Jurkat, Clone E6-1 (cell line): ENCODE data around the gene CYBB.

Source experiments
- DNase-seq: peaks from one replicate; pipeline ENCODE4 v3.0.0-alpha.2; 2011; ENCODE audit warnings: low read depth, low spot score
- H3K4me3 ChIP-seq: 2 replicates; pipeline ENCODE4 v1.5.1; 2011; ENCODE audit warnings: mild to moderate bottlenecking, low read length, control low read depth, moderate library complexity

The CYBB gene

GRCh38 chrX:37782359-37782758, 2.5 kb downstream of the CYBB start:
- H3K4me3 ChIP-seq, result no peak overlapping the region
- no peak for DNase-seq

- no peak for DNase-seq
- H3K4me3 ChIP-seq, result no peak overlapping the region
Observed at GRCh38 chrX:37783305-37783704, 3.4 kb downstream of the CYBB start.

GRCh38 chrX:37785569-37785968, 5.7 kb downstream of the CYBB start:
- H3K4me3 ChIP-seq, result no peak overlapping the region
- DNase-seq, result no peak

- DNase-seq, result no peak
- H3K4me3 ChIP-seq, result no peak overlapping the region
Observed at GRCh38 chrX:37786624-37787422, 7.0 kb downstream of the CYBB start.

GRCh38 chrX:37787423-37787869, 7.6 kb downstream of the CYBB start:
- H3K4me3 ChIP-seq, result no peak overlapping the region
- DNase-seq, result no peak

- DNase-seq, result no peak
- no peak overlapping the region for H3K4me3 ChIP-seq
Observed at GRCh38 chrX:37796310-37796709, 16.5 kb downstream of the CYBB start.

GRCh38 chrX:37796805-37797204, 16.9 kb downstream of the CYBB start:
- DNase-seq, result peak; percentile 43
- H3K4me3 ChIP-seq, result no peak overlapping the region

- DNase-seq, result no peak
- no peak overlapping the region for H3K4me3 ChIP-seq
Observed at GRCh38 chrX:37799936-37800335, 20.1 kb downstream of the CYBB start.

GRCh38 chrX:37800717-37801116, 20.9 kb downstream of the CYBB start:
- no peak overlapping the region for H3K4me3 ChIP-seq
- DNase-seq, result no peak

GRCh38 chrX:37802028-37802427, 22.2 kb downstream of the CYBB start:
- H3K4me3 ChIP-seq, result no peak overlapping the region
- no peak for DNase-seq

- DNase-seq, result no peak
Observed at GRCh38 chrX:37803057-37803456, 23.2 kb downstream of the CYBB start.

GRCh38 chrX:37809970-37810369, 30.1 kb downstream of the CYBB start:
- H3K4me3 ChIP-seq, result no peak overlapping the region
- no peak for DNase-seq

More at GRCh38 chrX:37803057-37803456, 23.2 kb downstream of the CYBB start:
- H3K4me3 ChIP-seq, result no peak overlapping the region

- no peak for DNase-seq
- no peak overlapping the region for H3K4me3 ChIP-seq
Observed at GRCh38 chrX:37812110-37812509, 32.3 kb downstream of the CYBB start.

- DNase-seq, result no peak
- no peak overlapping the region for H3K4me3 ChIP-seq
Observed at GRCh38 chrX:37813570-37813969, 33.7 kb downstream of the CYBB start.

GRCh38 chrX:37815366-37815765, 35.5 kb downstream of the CYBB start:
- H3K4me3 ChIP-seq, result no peak overlapping the region
- DNase-seq, result no peak

- H3K4me3 ChIP-seq, result no peak overlapping the region
- DNase-seq, result no peak
Observed at GRCh38 chrX:37816766-37817165, 36.9 kb downstream of the CYBB start.

GRCh38 chrX:37817176-37817575, 37.3 kb downstream of the CYBB start:
- no peak for DNase-seq
- H3K4me3 ChIP-seq, result no peak overlapping the region

- no peak overlapping the region for H3K4me3 ChIP-seq
Observed at GRCh38 chrX:37817579-37817978, 37.7 kb downstream of the CYBB start.

GRCh38 chrX:37818031-37818430, 38.2 kb downstream of the CYBB start:
- H3K4me3 ChIP-seq, result no peak overlapping the region
- DNase-seq, result no peak

More at GRCh38 chrX:37817579-37817978, 37.7 kb downstream of the CYBB start:
- DNase-seq, result no peak

- DNase-seq, result no peak
- H3K4me3 ChIP-seq, result no peak overlapping the region
Observed at GRCh38 chrX:37820646-37821045, 40.8 kb downstream of the CYBB start.
